HUES6 (cell line): ENCODE data around the gene TWF2.

Source experiments
- H3K27ac ChIP-seq: 2 replicates; pipeline ENCODE4 v1.7.0; 2013; ENCODE audit warnings: low read depth, mild to moderate bottlenecking, low read length, inconsistent platforms
- H3K27me3 ChIP-seq: 2 replicates; pipeline ENCODE4 v1.6.1; 2013; ENCODE audit warnings: low read length; ENCODE audit not compliant: control insufficient read depth, insufficient read depth
- H3K36me3 ChIP-seq: 2 replicates; pipeline ENCODE4 v1.6.1; 2013; ENCODE audit warnings: low read length; ENCODE audit not compliant: control insufficient read depth, insufficient read depth
- H3K4me1 ChIP-seq: 2 replicates; pipeline ENCODE4 v1.6.1; 2013; ENCODE audit warnings: low read length; ENCODE audit not compliant: control insufficient read depth, insufficient read depth
- H3K4me3 ChIP-seq: 2 replicates; pipeline ENCODE4 v1.5.1; 2013; ENCODE audit warnings: low read depth, low read length
- H3K9ac ChIP-seq: one replicate; pipeline ENCODE4 v1.6.1; 2013; ENCODE audit warnings: mild to moderate bottlenecking, low read length
- H3K9me3 ChIP-seq: 2 replicates; pipeline ENCODE4 v1.6.1; 2013; ENCODE audit warnings: low read depth, low read length; ENCODE audit not compliant: control insufficient read depth, insufficient read depth

The TWF2 gene

GRCh38 chr3:52198643-52199608 is 40.0 kb downstream of the TWF2 start:
- no peaks in the 10 kb centered on the region for H3K27me3 ChIP-seq
- H3K9me3 ChIP-seq: no peaks in the 10 kb centered on the region
- peaks cover 35% of the 10 kb centered on the region for H3K36me3 ChIP-seq
- no peak overlapping the region for H3K27ac ChIP-seq
- peaks cover 15% of the 10 kb centered on the region for H3K4me1 ChIP-seq
- H3K9ac ChIP-seq: peak overlapping the region; percentile 81
- H3K4me3 ChIP-seq: peak overlapping the region; percentile 95

- H3K27me3 ChIP-seq: no peaks in the 10 kb centered on the region
- peaks cover 26% of the 10 kb centered on the region for H3K36me3 ChIP-seq
- H3K27ac ChIP-seq: 0 out of 2 replicates have a peak within 1 kb of the TSS, but pooled peaks have one; percentile 25
- peak within 1 kb of the TSS; percentile 95 for H3K4me3 ChIP-seq
- H3K9me3 ChIP-seq: no peaks in the 10 kb centered on the region
- peak within 1 kb of the TSS; percentile 81 for H3K9ac ChIP-seq
- H3K4me1 ChIP-seq: peaks cover 15% of the 10 kb centered on the region
Measured at GRCh38 chr3:52197842-52198625, 40.9 kb downstream of the TWF2 start, which contains the start of gene ALAS1. Gene ALAS1 (plus strand): TSS chr3:52198160. CDS start chr3:52199242, 1,082 bp downstream.

- no peaks in the 10 kb centered on the region for H3K9me3 ChIP-seq
- peaks cover 21% of the 10 kb centered on the region for H3K36me3 ChIP-seq
- H3K27me3 ChIP-seq: no peaks in the 10 kb centered on the region
- peaks cover 15% of the 10 kb centered on the region for H3K4me1 ChIP-seq
- peak overlapping the region; percentile 36 for H3K9ac ChIP-seq
- H3K27ac ChIP-seq: no peak overlapping the region
- peak overlapping the region; percentile 95 for H3K4me3 ChIP-seq
Measured at GRCh38 chr3:52197499-52197841, 41.5 kb downstream of the TWF2 start.

- H3K9ac ChIP-seq: no peak overlapping the region
- peaks cover 15% of the 10 kb centered on the region for H3K4me1 ChIP-seq
- H3K4me3 ChIP-seq: no peak overlapping the region
- H3K27ac ChIP-seq: no peak overlapping the region
- no peaks in the 10 kb centered on the region for H3K9me3 ChIP-seq
- H3K27me3 ChIP-seq: no peaks in the 10 kb centered on the region
- peaks cover 17% of the 10 kb centered on the region for H3K36me3 ChIP-seq
Measured at GRCh38 chr3:52196977-52197376, 42.0 kb downstream of the TWF2 start.

- no peaks in the 10 kb centered on the region for H3K9me3 ChIP-seq
- H3K4me3 ChIP-seq: no peak overlapping the region
- no peak overlapping the region for H3K9ac ChIP-seq
- H3K4me1 ChIP-seq: peaks cover 15% of the 10 kb centered on the region
- H3K27me3 ChIP-seq: no peaks in the 10 kb centered on the region
- peaks cover 7% of the 10 kb centered on the region for H3K36me3 ChIP-seq
- H3K27ac ChIP-seq: no peak overlapping the region
Measured at GRCh38 chr3:52195823-52196331, 43.1 kb downstream of the TWF2 start.

GRCh38 chr3:52195291-52195597 is 43.7 kb downstream of the TWF2 start:
- H3K9me3 ChIP-seq: no peaks in the 10 kb centered on the region
- H3K27me3 ChIP-seq: no peaks in the 10 kb centered on the region
- peaks cover 15% of the 10 kb centered on the region for H3K4me1 ChIP-seq
- H3K27ac ChIP-seq: no peak overlapping the region
- H3K9ac ChIP-seq: no peak overlapping the region
- no peak overlapping the region for H3K4me3 ChIP-seq
- peaks cover 6% of the 10 kb centered on the region for H3K36me3 ChIP-seq

GRCh38 chr3:52194485-52195290 is 44.3 kb downstream of the TWF2 start:
- H3K4me3 ChIP-seq: no peak overlapping the region
- H3K27ac ChIP-seq: no peak overlapping the region
- H3K9me3 ChIP-seq: no peaks in the 10 kb centered on the region
- no peaks in the 10 kb centered on the region for H3K27me3 ChIP-seq
- H3K36me3 ChIP-seq: peaks cover 6% of the 10 kb centered on the region
- no peak overlapping the region for H3K9ac ChIP-seq
- peaks cover 15% of the 10 kb centered on the region for H3K4me1 ChIP-seq

GRCh38 chr3:52193065-52193464 is 45.9 kb downstream of the TWF2 start:
- Histone ChIP-seq H3K36me3 (no peaks in the 10 kb centered on the region), H3K4me3 (no peak overlapping the region), H3K9me3 (no peaks in the 10 kb centered on the region), H3K27me3 (no peaks in the 10 kb centered on the region), H3K9ac (no peak overlapping the region), H3K27ac (no peak overlapping the region), H3K4me1 (peaks cover 8% of the 10 kb centered on the region)

- Histone ChIP-seq H3K9ac (no peak overlapping the region), H3K4me1 (no peaks in the 10 kb centered on the region)
Measured at GRCh38 chr3:52191663-52192062, 47.3 kb downstream of the TWF2 start.

GRCh38 chr3:52190294-52191074 is 48.5 kb downstream of the TWF2 start:
- H3K27ac ChIP-seq: no peak overlapping the region
- H3K4me3 ChIP-seq: no peak overlapping the region
- no peaks in the 10 kb centered on the region for H3K4me1 ChIP-seq
- no peaks in the 10 kb centered on the region for H3K36me3 ChIP-seq
- no peaks in the 10 kb centered on the region for H3K27me3 ChIP-seq
- no peaks in the 10 kb centered on the region for H3K9me3 ChIP-seq
- H3K9ac ChIP-seq: no peak overlapping the region

More at GRCh38 chr3:52191663-52192062, 47.3 kb downstream of the TWF2 start:
- Histone ChIP-seq H3K4me3 (no peak overlapping the region), H3K27ac (no peak overlapping the region), H3K27me3 (no peaks in the 10 kb centered on the region), H3K36me3 (no peaks in the 10 kb centered on the region), H3K9me3 (no peaks in the 10 kb centered on the region)
